Epithelial cell of prostate (primary cell): ENCODE results near the gene CEACAM6.
A peak's percentile ranks its signal among the peaks of the same experiment; 100 is the strongest.
"Not testable (repeated sequence)": the region's sequence is repeated elsewhere in the genome, so short reads cannot be mapped to it uniquely, and the experiment has no call there.

Experiments used
- DNase-seq: peaks from one replicate; pipeline ENCODE4 v3.0.0-alpha.2; 2011; ENCODE audit warnings: low read depth, low spot score
- H3K27ac ChIP-seq: fragments of 450-650 bp; 2 replicates; pipeline ENCODE4 v1.5.1; 2017; ENCODE audit warnings: mild to moderate bottlenecking

CEACAM6 gene

GRCh38 chr19:41745756-41746155, 9.6 kb upstream of the CEACAM6 start:
- no peak for DNase-seq
- no peak overlapping the region for H3K27ac ChIP-seq

GRCh38 chr19:41746593-41747227, 8.6 kb upstream of the CEACAM6 start:
- H3K27ac ChIP-seq = no peak overlapping the region

GRCh38 chr19:41748012-41748411, 7.3 kb upstream of the CEACAM6 start:
- no peak overlapping the region for H3K27ac ChIP-seq
- no peak for DNase-seq

More at GRCh38 chr19:41746593-41747227, 8.6 kb upstream of the CEACAM6 start:
- no peak for DNase-seq

GRCh38 chr19:41750248-41751134, 4.8 kb upstream of the CEACAM6 start:
- DNase-seq = peak; percentile 74
- peak overlapping the region; percentile 17 for H3K27ac ChIP-seq

- no peak for DNase-seq
- no peak overlapping the region for H3K27ac ChIP-seq
Observed at GRCh38 chr19:41753159-41753558, 2.2 kb upstream of the CEACAM6 start.

DNA sequence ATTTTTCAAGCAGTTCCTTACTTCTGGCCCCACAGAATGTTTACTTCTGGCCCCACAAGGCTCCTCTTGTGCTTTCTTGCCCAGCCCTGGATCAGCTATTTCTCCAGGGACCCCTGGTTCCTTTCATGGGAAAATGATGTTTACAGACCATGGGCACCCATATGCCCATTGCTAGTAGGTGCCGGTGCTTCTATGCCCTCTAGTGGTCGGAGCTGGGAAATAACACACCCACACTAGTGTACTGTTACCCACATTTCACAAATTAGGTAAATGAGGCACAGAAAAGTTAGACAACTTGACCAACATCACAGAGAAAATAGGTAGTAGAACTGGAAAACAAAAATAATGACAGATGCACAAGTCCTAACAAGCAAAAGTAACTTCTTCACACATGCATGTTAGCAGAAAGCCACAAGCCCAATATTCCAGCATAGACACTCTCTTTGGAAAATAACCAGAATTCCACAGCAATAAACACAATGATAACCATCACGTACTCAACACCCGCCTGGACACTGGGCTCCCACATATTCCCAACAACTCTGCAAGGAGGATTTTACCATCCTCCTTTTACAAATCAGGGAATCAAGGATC, 1.3 kb upstream of the CEACAM6 start:
- H3K27ac ChIP-seq = no peak overlapping the region
- no peak for DNase-seq

GRCh38 chr19:41758846-41759245, 3.5 kb downstream of the CEACAM6 start:
- H3K27ac ChIP-seq = peak overlapping the region; percentile 27
- DNase-seq = no peak

DNA sequence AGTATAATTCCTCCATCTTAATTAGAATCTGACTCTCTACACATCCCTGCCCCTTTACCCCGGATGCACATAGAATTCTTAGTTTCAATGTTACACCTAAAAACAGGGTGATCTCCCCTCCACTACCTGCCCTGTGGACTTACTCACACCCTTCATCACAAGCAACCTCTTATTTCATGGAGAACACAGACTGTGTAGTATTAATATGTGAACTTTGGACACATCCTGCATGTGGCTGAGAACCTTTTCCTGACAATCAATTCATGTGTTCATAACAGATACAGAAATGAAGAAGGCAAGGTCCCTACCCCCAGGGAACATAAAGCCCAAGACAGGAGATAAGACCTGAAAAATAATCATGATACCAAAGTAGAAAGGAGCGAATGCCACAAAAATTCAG, 11.8 kb downstream of the CEACAM6 start:
- no peak for DNase-seq
- no peak overlapping the region for H3K27ac ChIP-seq

GRCh38 chr19:41768105-41768504, 12.8 kb downstream of the CEACAM6 start:
- H3K27ac ChIP-seq, DNase-seq: not testable (repeated sequence)

- no peak for DNase-seq
- H3K27ac ChIP-seq = no peak overlapping the region
Observed at GRCh38 chr19:41769608-41770007, 14.3 kb downstream of the CEACAM6 start.

GRCh38 chr19:41771410-41771809, 16.1 kb downstream of the CEACAM6 start:
- no peak for DNase-seq
- peak overlapping the region; percentile 98 for H3K27ac ChIP-seq

DNA sequence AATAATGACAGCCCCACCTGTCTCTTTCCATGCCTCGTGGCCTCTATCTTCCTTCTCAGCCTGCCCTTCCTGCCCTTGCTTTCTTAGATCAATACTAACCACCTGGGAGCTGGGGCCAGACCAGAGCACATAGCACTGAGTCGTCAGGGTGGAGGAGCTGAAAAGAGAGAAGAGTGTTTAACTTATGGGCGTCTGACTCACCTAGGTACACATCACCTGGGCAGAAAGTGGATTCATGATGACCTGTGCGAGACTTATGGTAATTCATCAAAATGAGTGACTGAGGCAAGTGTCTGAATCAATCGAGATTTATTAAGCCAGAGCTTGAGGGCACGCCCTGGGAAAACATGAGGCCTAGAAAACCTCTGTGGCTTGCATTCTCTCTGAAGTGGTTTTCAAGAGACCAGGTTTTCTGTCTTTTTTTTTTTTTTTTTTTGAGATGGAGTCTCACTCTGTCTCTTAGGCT, 19.2 kb downstream of the CEACAM6 start:
- DNase-seq = peak; percentile 99
- H3K27ac ChIP-seq = peak overlapping the region; percentile 98

DNA sequence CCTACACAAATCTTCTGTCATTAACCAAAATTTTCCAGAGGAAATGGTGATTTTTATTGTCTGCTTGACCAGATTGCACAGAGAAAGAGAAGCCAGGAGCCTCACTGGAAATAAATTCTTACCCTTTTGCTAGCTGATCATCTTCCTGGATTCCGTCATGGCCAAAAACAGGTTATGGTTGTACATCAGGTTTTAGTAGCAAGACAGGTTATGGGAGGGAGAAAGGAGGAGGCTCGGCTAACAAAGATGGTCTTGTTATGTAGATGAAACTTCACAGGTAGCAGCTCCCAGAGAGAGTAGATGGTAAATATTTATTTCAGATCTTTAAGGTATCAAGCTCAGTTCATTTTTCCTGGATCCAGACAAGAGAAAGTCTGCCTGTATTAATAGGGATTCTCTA, 21.4 kb downstream of the CEACAM6 start:
- DNase-seq = peak; percentile 72
- peak overlapping the region; percentile 98 for H3K27ac ChIP-seq

GRCh38 chr19:41783612-41784011, 28.3 kb downstream of the CEACAM6 start:
- DNase-seq = no peak
- H3K27ac ChIP-seq = no peak overlapping the region

DNA sequence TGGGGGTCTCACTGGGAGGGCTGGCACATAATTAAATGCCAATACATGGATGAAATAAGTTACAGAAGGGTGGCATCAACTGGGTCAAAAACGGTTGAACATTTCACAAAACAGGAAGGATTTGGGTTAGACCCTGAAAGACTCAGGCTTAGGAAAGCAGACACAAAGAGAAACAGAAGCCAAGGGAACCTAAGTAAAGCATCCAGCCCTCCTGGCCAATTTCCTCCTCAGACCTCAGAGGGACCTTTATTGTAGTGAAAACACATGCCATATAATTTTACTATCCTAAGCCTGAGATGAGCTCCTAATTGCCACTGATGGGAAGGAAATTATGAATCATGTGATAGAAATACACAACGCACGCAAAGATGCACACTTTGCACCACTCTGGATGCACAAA, 29.0 kb downstream of the CEACAM6 start:
- no peak for DNase-seq
- no peak overlapping the region for H3K27ac ChIP-seq

DNA sequence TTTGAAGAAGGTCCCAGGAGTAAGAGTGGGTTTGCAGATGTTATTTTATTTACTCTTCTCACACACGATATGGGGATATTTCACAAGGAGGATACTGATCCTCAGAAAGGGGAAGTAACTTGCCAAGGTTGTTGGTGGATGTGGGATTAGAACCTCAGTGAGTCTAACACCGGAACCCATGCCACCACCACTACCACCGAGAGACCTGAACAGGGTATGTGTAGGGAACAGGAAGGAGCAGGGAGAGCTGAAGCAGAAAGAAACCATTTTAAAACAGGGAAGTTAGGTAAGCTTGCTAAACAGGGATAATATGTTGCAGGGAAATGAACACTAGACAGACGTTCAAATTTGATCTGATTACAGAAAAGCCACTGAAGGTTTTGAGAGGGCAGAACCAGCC, 29.4 kb downstream of the CEACAM6 start:
- no peak overlapping the region for H3K27ac ChIP-seq
- DNase-seq = no peak

DNA sequence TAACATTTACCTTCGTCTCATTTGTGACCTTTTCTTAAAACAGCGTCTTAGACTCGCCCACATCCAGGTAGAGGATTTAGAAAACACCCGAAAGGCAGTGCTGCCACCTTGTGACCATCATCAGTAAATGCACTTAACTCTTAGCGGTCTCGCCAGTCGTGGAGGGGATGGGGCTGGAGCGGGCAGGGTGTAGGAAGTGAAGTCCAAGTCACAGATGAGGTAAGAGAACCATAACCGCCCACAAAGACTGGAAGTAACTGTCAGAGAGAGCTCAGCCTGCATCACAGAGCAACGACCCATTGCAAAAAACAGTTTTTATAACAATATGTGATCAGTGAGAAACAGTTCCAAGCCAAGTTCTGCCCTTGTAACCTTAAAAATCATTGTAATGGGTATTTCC, 30.3 kb downstream of the CEACAM6 start:
- DNase-seq = no peak
- no peak overlapping the region for H3K27ac ChIP-seq

DNA sequence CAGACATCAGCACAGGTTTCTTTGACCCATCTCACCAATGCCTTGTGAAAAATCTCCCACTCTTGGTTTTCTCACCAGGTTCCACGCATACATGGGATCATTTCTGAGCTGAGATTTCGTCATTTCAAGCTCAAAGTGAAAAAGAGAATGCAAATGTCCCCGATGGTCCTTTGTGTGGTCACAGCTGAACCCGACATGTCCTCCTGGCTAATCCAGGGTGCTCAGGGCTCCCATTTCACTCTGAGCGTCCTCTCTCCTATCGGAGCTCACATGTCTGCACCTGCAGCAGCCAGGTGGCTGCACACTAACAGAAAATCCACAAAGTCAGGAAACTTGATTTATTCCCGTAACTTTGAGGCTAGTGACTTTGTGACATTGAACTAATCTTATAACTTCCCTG, 31.7 kb downstream of the CEACAM6 start:
- no peak overlapping the region for H3K27ac ChIP-seq
- no peak for DNase-seq

GRCh38 chr19:41788518-41788917, 33.2 kb downstream of the CEACAM6 start:
- not testable (repeated sequence) for H3K27ac ChIP-seq, DNase-seq

DNA sequence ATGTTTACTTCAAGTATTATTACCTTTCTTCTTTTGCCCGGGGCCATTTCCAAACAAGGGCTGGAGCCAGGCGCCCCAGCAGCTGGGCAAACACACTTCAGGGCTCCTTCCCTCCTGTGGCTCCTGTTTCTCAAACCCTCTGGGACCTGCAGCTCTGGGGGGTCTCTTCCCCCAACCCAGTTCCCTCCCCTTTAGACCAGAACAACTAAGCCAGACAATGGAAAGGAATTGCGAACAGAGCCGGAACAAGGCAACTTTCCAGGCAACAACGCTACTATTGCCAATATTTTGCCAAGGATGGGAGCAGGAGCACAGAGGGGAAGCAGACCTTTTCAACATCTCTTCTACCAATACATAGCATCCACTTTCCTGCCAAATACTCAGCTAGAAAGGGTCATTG, 33.7 kb downstream of the CEACAM6 start:
- DNase-seq, H3K27ac ChIP-seq: not testable (repeated sequence)
